ENCODE data around the gene RBBP4.

DNA sequence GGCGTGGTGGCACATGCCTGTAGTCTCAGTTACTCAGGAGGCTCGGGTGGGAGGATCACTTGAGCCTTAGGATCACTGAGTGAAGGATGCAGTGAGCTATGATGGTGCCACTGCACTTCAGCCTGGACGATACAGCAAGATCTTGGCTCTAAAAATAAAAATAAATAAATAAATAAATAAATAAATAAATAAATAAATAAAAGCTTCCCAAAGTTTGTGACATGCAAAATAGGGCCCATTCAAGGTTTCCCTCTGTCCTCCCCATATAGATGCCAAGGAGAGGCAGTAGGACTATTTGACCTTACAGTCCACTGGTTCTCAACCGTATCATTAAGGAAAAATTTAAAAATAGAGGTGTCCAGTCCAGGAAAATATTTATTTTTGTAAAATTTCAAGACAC, 41.8 kb upstream of the RBBP4 start:
- no peak for TF ChIP-seq GATA2 (IDR thresholded peaks at IDR 0.05; ENCODE audit: low read depth, low read length)
- TF ChIP-seq GATA3 (IDR thresholded peaks at IDR 0.05; ENCODE audit: low read depth, low read length): no peak

All from SH-SY5Y (cell line).